HEK293 (cell line): ENCODE results near the gene SLC9A2.

Experiments
- CTCF ChIP-seq: fragments of 450-650 bp; formaldehyde crosslinking; IDR thresholded peaks from 2 replicates; pipeline ENCODE4 v1.5.1; 2016; ENCODE audit warnings: missing biosample characterization, missing genetic modification characterization
- PATZ1 ChIP-seq: fragments of 450-650 bp; formaldehyde crosslinking; IDR thresholded peaks from 2 replicates; pipeline ENCODE4 v1.5.1; 2016; ENCODE audit warnings: missing biosample characterization, missing genetic modification characterization
- ZNF146 ChIP-seq: fragments of 450-650 bp; formaldehyde crosslinking; IDR thresholded peaks from 2 replicates; pipeline ENCODE4 v1.5.1; 2016; ENCODE audit warnings: missing biosample characterization, missing genetic modification characterization
- TF ChIP-seq, protein P1 (sequence below): fragments of 450-650 bp; formaldehyde crosslinking; conservative IDR thresholded peaks from 2 replicates; pipeline ENCODE4 v1.5.1; 2016; ENCODE audit warnings: low read depth, missing biosample characterization, missing genetic modification characterization

DNA sequence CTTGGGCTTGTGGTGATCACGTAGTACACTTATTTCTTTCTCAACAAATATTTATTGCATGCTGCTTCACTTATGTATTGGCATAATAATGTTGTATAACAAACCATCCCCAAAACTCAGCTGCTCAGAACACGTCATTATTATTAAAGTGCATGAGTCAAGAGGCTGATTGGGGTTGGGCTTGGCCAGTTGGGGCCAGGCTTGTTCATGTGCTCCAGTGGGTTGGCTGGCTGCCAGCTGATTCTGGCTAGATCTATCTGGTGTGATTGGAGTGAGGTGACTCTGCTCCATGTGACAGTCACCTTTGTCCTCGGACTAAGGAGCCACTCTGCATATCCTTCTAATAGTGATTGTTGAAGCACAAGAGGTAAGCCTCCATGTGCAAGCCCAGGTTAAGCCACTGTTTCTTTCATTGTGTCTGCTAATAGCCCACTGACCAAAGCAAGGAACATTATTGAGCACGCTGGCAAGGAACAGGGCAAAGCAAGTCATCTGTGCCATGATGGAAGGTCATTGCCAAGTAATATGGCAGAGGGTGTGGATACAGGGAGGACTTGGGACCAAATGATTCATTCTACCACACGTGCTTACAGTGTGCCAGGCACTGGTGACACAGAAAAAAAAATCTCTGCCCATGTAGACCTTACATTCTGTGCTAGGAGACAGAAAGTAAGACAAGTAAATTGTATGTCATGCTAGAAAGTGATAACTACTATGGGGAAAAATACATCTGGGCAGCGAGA is 79.2 kb downstream of the SLC9A2 start:
- TF ChIP-seq ZNF146 (tag by site-specific recombination) (no peak), CTCF (tag by site-specific recombination) (no peak), PATZ1 (tag by site-specific recombination) (no peak)
- TF ChIP-seq, protein P1, sequence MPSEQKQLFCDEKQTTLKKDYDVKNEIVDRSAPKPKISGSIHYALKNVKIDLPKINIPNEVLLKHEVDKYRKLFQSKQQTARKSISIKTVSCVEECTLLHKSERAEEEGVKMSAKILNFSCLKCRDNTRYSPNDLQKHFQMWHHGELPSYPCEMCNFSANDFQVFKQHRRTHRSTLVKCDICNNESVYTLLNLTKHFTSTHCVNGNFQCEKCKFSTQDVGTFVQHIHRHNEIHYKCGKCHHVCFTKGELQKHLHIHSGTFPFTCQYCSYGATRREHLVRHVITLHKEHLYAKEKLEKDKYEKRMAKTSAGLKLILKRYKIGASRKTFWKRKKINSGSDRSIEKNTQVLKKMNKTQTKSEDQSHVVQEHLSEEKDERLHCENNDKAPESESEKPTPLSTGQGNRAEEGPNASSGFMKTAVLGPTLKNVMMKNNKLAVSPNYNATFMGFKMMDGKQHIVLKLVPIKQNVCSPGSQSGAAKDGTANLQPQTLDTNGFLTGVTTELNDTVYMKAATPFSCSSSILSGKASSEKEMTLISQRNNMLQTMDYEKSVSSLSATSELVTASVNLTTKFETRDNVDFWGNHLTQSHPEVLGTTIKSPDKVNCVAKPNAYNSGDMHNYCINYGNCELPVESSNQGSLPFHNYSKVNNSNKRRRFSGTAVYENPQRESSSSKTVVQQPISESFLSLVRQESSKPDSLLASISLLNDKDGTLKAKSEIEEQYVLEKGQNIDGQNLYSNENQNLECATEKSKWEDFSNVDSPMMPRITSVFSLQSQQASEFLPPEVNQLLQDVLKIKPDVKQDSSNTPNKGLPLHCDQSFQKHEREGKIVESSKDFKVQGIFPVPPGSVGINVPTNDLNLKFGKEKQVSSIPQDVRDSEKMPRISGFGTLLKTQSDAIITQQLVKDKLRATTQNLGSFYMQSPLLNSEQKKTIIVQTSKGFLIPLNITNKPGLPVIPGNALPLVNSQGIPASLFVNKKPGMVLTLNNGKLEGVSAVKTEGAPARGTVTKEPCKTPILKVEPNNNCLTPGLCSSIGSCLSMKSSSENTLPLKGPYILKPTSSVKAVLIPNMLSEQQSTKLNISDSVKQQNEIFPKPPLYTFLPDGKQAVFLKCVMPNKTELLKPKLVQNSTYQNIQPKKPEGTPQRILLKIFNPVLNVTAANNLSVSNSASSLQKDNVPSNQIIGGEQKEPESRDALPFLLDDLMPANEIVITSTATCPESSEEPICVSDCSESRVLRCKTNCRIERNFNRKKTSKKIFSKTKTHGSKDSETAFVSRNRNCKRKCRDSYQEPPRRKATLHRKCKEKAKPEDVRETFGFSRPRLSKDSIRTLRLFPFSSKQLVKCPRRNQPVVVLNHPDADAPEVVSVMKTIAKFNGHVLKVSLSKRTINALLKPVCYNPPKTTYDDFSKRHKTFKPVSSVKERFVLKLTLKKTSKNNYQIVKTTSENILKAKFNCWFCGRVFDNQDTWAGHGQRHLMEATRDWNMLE (tag by site-specific recombination) = no peak
